Fibroblast of villous mesenchyme (primary cell): ENCODE results near the gene CABLES1. TPM values are rescaled to one million over a fixed set of nuclear protein-coding genes. Genes with fewer than 3 reads are reported as not detected.
A peak's percentile ranks its signal among the peaks of the same experiment; 100 is the strongest.

Source experiments
- DNase-seq: peaks from one replicate; pipeline ENCODE4 v3.0.0-alpha.2; 2010; ENCODE audit warnings: low read depth
- H3K4me3 ChIP-seq: 2 replicates; pipeline ENCODE4 v1.5.1; 2011; ENCODE audit warnings: low read depth, mild to moderate bottlenecking, low read length
- CTCF ChIP-seq: IDR thresholded peaks from 2 replicates; pipeline ENCODE4 v1.5.1; 2012; ENCODE audit warnings: low read depth, mild to moderate bottlenecking, low read length; ENCODE audit not compliant: insufficient read depth
- total RNA-seq: library from RNA; depleted of rRNA; stranded (reverse); fragments of >200 nt; gene quantifications from 2 replicates; pipeline ENCODE4 v1.2.3, GENCODE V29; 2012

CABLES1 gene
- total RNA-seq, 1 donor = 0.43 TPM

- no peak for TF ChIP-seq CTCF
- no peak overlapping the region for H3K4me3 ChIP-seq
- DNase-seq = no peak
These were observed 82.5 kb downstream of the CABLES1 start for GRCh38 chr18:23217781-23218180.

- no peak for DNase-seq
- no peak overlapping the region for H3K4me3 ChIP-seq
- TF ChIP-seq CTCF = no peak
These were observed 85.1 kb downstream of the CABLES1 start for GRCh38 chr18:23220355-23220754.

- H3K4me3 ChIP-seq = no peak overlapping the region
- TF ChIP-seq CTCF = no peak
- DNase-seq = no peak
These were observed 88.4 kb downstream of the CABLES1 start for GRCh38 chr18:23223641-23224040.

GRCh38 chr18:23225503-23225902 is 90.2 kb downstream of the CABLES1 start:
- DNase-seq = peak; percentile 100
- TF ChIP-seq CTCF = no peak
- H3K4me3 ChIP-seq = peak overlapping the region; percentile 28

- no peak for TF ChIP-seq CTCF
- H3K4me3 ChIP-seq = no peak overlapping the region
- peak; percentile 64 for DNase-seq
These were observed 91.1 kb downstream of the CABLES1 start for GRCh38 chr18:23226391-23226790.

GRCh38 chr18:23226930-23227725 is 91.8 kb downstream of the CABLES1 start:
- no peak for TF ChIP-seq CTCF
- peak; percentile 95 for DNase-seq
- no peak overlapping the region for H3K4me3 ChIP-seq

- DNase-seq = no peak
- no peak for TF ChIP-seq CTCF
These were observed 92.4 kb downstream of the CABLES1 start for GRCh38 chr18:23227726-23228070.

More at GRCh38 chr18:23227726-23228070, 92.4 kb downstream of the CABLES1 start:
- no peak overlapping the region for H3K4me3 ChIP-seq
